Activated CD4-positive, alpha-beta T cell treated with anti-CD3 and anti-CD28 coated beads, Interleukin-2, amount 10 ng/mL, durations not matched to agents 7 days and 5 days (primary cell): ENCODE measurements around the gene NAA25. TPM values are rescaled to one million over a fixed set of nuclear protein-coding genes. Genes with fewer than 3 reads are reported as not detected.

Source experiments
- CTCF ChIA-PET: fragments of 350-600 bp; sonication (Branson Sonifier 250); formaldehyde crosslinking; loops from one replicate; lab custom pipeline; 2021; ENCODE audit warnings: antibody characterized with exemption; lab: Charles Lee
- POLR2A ChIA-PET: fragments of 350-600 bp; sonication (Branson Sonifier 250); formaldehyde crosslinking; loops from one replicate; lab custom pipeline; 2021; ENCODE audit warnings: antibody characterized with exemption; lab: Charles Lee
- DNase-seq: peaks from one replicate; pipeline ENCODE4 v3.0.0-alpha.2; 2020
- H3K27ac Mint-ChIP-seq: one replicate; pipeline ENCODE4 v1.8.0; 2021; ENCODE audit warnings: mild to moderate bottlenecking, moderate library complexity, mixed read lengths
- H3K27me3 Mint-ChIP-seq: one replicate; pipeline ENCODE4 v1.8.0; 2021; ENCODE audit warnings: mixed read lengths
- H3K36me3 Mint-ChIP-seq: one replicate; pipeline ENCODE4 v1.8.0; 2021; ENCODE audit warnings: low read depth, mixed read lengths
- H3K4me1 Mint-ChIP-seq: one replicate; pipeline ENCODE4 v1.8.0; 2021; ENCODE audit warnings: mixed read lengths
- H3K4me3 Mint-ChIP-seq: one replicate; pipeline ENCODE4 v1.8.0; 2021; ENCODE audit warnings: mild to moderate bottlenecking, moderate library complexity, mixed read lengths
- H3K9me3 Mint-ChIP-seq: one replicate; pipeline ENCODE4 v1.8.0; 2021; ENCODE audit warnings: mixed read lengths
- total RNA-seq, 2 experiments: library from RNA; stranded (reverse); gene quantifications; one replicate each; pipeline ENCODE4 v1.2.3, GENCODE V29; 2021

NAA25 gene
- 10 to 100 TPM; 29.9 to 31.0 TPM for total RNA-seq

DNA sequence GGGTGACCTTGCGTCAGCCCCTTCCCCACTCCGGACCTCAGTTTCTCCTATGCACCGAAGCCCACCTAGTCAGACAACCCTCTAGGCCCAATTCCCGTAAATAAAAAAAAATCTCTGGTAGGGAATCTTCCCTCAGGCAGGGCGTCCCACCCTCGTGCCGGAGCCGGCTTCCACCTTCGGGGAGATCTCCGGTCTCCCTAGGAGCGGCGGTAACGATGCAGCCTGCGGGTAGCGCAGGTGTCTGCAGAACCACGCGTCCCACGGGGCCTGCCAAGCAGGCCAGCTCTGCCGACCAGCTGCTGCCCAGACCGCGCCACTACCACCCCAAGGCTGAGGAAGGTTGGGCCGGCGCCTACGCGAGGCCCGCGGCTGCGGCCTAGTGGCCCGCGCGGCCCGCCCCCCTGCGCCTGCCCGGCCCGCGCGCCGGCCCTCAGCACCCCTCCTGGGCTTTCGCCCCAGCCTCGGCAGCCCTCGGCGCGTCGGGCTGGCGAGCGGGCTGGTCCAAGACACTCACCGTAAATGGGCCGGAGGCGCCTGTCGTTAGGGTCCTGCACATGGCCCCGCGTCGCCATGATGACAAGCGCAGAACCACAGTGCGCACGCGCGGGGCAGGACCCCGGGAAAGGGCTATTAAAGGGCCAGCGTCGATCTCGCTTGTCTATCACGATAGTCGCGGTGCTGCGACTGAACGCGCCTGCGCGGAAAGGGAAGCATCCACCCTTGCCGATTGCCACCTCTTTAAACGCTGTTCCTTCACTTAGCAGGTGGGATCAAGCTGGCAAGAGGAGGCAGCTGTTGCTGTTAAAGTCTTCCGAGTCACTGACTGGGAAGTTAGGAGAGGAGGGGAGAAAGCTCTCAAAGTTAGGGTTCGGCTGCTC lies at the start of gene NAA25:
NAA25 (minus strand) TSS at position 582 of the 878 bp plus-strand sequence; CDS start at position 572, 10 bp downstream.
- ChIA-PET CTCF (interaction anchor here (0.5 to 4.5 kb wide), 10 partner anchors 10 to 268 kb away, joined by 3 to 39 read pairs (median 4); partner anchors contain the start of genes TMEM116 and TRAFD1), POLR2A (interaction anchor here (1.4 to 1.6 kb wide), 2 partner anchors 22 to 24 kb away, joined by 3 to 7 read pairs; no protein-coding TSS in a partner anchor)
- peak within 1 kb of the TSS; percentile 99 for H3K27ac Mint-ChIP-seq
- H3K9me3 Mint-ChIP-seq: no peaks in the 10 kb centered on the region
- peaks cover 16% of the 10 kb centered on the region for H3K36me3 Mint-ChIP-seq
- H3K4me1 Mint-ChIP-seq: peaks cover 52% of the 10 kb centered on the region
- H3K27me3 Mint-ChIP-seq: no peaks in the 10 kb centered on the region
- H3K4me3 Mint-ChIP-seq: peak within 1 kb of the TSS; percentile 97
- peak; percentile 91 for DNase-seq

DNA sequence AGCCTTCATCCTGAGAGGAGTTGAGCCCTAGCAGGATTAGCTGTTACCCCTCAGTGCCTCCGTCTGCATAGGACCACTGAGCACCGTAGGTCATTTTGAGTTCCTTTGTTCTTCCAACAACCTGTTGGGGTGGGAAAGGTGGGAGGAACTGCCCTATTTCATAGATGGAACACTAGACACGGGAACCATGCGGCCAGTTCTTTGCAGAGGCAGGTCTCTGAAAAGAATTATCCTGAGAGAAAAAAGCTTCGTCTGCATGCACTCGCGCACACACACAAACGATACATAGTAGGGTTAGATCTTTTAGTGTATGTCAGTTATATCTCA lies 45.3 kb upstream of the NAA25 start:
- Mint-ChIP-seq H3K4me1 (peaks cover 16% of the 10 kb centered on the region), H3K36me3 (peaks cover 73% of the 10 kb centered on the region), H3K27me3 (no peaks in the 10 kb centered on the region), H3K4me3 (no peak overlapping the region), H3K9me3 (peaks cover 10% of the 10 kb centered on the region), H3K27ac (no peak overlapping the region)
- DNase-seq: no peak
- ChIA-PET POLR2A (no interaction called here), CTCF (interaction anchor here (1.1 to 3.2 kb wide), 2 partner anchors 10 kb away, joined by 6 to 12 read pairs; no protein-coding TSS in a partner anchor)

DNA sequence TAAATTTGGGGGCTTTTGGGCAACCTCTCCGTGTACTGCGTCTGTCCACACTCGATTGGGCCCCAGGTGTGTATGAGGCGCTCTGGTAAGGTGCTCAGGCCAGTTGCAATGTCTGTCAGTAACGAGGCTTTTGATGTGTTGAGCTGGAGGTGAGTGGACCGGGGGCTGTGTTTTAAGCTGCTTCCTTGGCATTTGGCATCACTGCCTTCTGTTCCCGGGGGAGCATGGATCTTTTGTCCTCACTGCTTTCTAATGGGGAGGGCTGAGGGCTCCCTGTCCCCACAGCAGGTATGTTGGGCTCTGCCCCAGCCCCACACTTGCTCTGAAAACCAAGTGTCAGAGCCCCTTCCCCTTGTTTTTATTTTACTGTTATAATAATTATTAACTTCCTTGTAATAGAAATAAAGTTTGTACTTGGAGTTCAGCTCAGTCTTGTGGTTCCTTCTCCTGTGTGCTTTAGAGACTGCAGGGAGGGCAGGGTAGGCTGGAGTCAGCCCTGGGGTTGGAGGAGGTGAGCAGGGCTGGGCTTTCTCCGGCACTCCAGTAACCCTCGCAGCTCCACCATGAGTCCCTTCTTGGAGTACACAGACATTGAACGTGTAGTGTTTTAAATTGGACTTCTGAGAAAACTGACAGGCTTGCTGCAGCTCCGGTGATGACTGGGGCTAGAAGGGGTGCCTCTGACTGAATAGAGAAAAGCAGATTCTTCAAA lies 44.8 kb upstream of the NAA25 start:
- Mint-ChIP-seq H3K27me3 (no peaks in the 10 kb centered on the region), H3K36me3 (peaks cover 73% of the 10 kb centered on the region), H3K4me3 (no peak overlapping the region), H3K9me3 (peaks cover 10% of the 10 kb centered on the region), H3K27ac (no peak overlapping the region), H3K4me1 (peaks cover 11% of the 10 kb centered on the region)
- POLR2A ChIA-PET: no interaction called here
- no peak for DNase-seq
- CTCF ChIA-PET: interaction anchor here (1.1 to 3.2 kb wide), 2 partner anchors 9 to 11 kb away, joined by 6 to 12 read pairs; no protein-coding TSS in a partner anchor

DNA sequence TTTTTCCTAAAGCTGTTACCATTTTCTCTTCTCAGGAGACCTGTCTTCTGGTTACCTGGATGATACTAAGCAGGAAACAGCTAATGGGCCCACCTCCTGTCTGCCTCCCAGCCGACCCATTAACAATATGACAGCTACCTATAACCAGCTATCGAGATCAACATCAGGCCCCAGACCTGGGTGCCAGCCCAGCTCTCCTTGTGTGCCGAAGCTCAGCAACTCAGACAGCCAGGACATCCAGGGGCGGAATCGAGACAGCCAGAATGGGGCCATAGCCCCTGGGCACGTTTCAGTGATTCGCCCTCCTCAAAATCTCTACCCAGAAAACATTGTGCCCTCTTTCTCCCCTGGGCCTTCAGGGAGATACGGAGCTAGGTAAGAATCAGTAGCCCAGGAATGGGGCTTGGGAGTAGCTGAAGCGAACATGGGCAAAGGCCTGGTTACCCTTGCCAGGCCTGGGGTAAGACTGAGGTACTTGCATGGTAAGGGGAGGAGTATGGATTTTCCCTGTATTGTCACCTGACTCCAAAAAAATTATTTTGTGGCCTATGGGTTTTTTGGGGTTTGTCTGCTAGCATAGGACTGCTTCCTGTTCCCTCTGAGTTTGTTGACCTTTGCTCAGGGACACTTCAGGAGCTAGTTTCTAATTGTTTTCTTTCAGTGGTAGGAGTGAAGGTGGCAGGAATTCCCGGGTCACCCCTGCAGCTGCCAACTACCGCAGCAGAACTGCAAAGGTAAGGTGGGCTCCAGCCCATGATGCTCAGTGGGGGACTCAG lies 43.4 kb upstream of the NAA25 start:
- Mint-ChIP-seq H3K36me3 (peaks cover 64% of the 10 kb centered on the region), H3K27me3 (no peaks in the 10 kb centered on the region), H3K9me3 (no peaks in the 10 kb centered on the region), H3K4me1 (peaks cover 1% of the 10 kb centered on the region), H3K27ac (no peak overlapping the region), H3K4me3 (no peak overlapping the region)
- no peak for DNase-seq
- CTCF ChIA-PET: interaction anchor here (0.5 to 3.2 kb wide), 6 partner anchors 12 to 1796 kb away, joined by 3 to 12 read pairs (median 4); no protein-coding TSS in a partner anchor
- POLR2A ChIA-PET: no interaction called here

DNA sequence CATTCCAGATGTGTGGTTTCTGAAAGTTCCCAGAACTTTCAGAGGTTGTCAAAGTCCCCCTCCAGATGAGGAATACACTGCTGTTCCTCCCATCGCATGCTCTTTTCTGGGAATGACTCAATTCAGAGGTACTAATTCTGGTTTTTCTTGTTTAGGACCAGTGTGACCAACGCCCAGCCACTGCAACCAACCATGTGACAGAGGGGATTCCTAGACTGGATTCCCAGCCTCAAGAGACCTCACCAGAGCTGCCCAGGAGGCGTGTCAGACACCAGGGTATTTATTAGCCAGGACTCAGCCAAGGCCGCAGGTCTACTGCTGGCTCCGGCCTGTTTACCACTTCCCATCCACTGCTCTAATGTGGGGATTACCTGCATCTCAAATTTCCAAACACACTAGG lies 41.0 kb upstream of the NAA25 start:
- Mint-ChIP-seq H3K27me3 (no peaks in the 10 kb centered on the region), H3K27ac (no peak overlapping the region), H3K36me3 (peaks cover 59% of the 10 kb centered on the region), H3K4me3 (no peak overlapping the region), H3K9me3 (no peaks in the 10 kb centered on the region), H3K4me1 (peaks cover 6% of the 10 kb centered on the region)
- DNase-seq: no peak
- POLR2A ChIA-PET: no interaction called here
- CTCF ChIA-PET: interaction anchor here (0.9 to 2.3 kb wide), 2 partner anchors 11 to 17 kb away, joined by 3 to 7 read pairs; no protein-coding TSS in a partner anchor

DNA sequence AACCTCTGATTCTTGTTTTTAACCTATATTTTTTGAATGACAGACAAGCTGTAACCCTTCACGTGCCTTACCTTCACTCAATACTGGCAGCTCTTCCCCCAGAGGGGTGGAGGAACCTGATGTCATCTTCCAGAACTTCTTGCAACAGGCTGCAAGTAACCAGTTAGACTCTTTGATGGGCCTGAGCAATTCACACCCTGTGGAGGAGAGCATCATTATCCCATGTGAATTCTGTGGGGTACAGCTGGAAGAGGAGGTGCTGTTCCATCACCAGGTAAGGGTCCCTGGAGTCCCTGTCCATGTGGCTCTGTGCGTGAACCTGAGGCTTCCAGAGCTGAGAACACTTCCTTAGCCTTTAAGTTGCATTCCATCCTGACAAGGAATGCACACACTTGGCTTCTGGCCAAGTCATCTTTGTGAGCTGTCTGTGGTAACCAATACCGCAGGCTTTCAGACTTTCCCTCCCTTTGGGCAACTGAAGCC lies 39.5 kb upstream of the NAA25 start:
- ChIA-PET POLR2A (no interaction called here), CTCF (interaction anchor here (0.5 to 1.2 kb wide), 5 partner anchors 14 to 239 kb away, joined by 3 to 4 read pairs (median 3); no protein-coding TSS in a partner anchor)
- Mint-ChIP-seq H3K36me3 (peaks cover 63% of the 10 kb centered on the region), H3K4me3 (no peak overlapping the region), H3K27me3 (no peaks in the 10 kb centered on the region), H3K27ac (no peak overlapping the region), H3K9me3 (no peaks in the 10 kb centered on the region), H3K4me1 (peaks cover 6% of the 10 kb centered on the region)
- no peak for DNase-seq

DNA sequence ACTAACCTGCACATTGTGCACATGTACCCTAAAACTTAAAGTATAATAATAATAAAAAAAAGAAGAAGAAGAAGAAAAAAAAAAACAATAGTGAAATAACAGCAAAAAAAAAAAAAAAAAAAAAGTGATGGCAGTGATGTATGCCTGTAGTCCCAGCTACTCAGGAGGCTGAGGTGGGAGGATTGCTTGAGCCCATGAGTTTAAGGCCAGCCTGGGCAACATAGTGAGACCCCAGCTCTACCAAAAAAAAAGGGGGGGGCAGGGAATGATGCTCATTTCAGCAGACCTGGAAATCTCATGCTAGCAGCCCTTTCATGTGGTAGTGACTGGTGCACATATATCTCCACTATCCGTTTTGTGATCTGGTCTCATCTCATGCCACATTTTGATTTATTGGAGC lies 37.5 kb upstream of the NAA25 start:
- Mint-ChIP-seq H3K4me1 (peaks cover 6% of the 10 kb centered on the region), H3K27me3 (no peaks in the 10 kb centered on the region), H3K9me3 (no peaks in the 10 kb centered on the region), H3K27ac (no peak overlapping the region), H3K4me3 (no peak overlapping the region), H3K36me3 (peaks cover 61% of the 10 kb centered on the region)
- ChIA-PET POLR2A (no interaction called here), CTCF (interaction anchor here (1.2 kb wide), 1 partner anchor 14 kb away, joined by 3 read pairs; no protein-coding TSS in a partner anchor)
- DNase-seq: no peak

DNA sequence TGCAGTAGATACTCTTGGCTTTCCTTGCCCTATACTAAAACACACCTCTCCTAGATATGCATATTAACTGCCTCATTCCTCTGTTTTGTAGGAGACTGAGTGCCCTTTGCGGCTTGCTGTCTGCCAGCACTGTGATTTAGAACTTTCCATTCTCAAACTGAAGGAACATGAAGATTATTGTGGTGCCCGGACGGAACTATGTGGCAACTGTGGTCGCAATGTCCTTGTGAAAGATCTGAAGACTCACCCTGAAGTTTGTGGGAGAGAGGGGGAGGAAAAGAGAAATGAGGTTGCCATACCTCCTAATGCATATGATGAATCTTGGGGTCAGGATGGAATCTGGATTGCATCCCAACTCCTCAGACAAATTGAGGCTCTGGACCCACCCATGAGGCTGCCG lies 32.1 kb upstream of the NAA25 start:
- Mint-ChIP-seq H3K9me3 (no peaks in the 10 kb centered on the region), H3K27ac (no peak overlapping the region), H3K36me3 (peaks cover 54% of the 10 kb centered on the region), H3K27me3 (no peaks in the 10 kb centered on the region), H3K4me1 (peaks cover 6% of the 10 kb centered on the region), H3K4me3 (no peak overlapping the region)
- CTCF ChIA-PET: no interaction called here
- no peak for DNase-seq
- POLR2A ChIA-PET: no interaction called here

DNA sequence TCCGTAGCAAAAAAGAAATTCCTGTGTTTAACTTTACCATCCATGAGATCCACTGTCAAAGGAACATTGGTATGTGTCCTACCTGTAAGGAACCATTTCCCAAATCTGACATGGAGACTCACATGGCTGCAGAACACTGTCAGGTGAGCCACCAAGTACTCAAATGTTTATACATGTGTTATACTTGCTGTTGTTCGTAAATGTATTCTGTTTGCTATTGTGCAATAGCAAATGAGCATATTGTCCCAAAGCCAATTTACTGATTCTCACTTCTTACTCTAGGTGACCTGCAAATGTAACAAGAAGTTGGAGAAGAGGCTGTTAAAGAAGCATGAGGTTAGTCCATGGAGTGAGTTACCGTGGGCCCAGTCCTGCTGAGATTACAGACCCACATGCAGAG lies 26.1 kb upstream of the NAA25 start:
- Mint-ChIP-seq H3K27ac (no peak overlapping the region), H3K36me3 (peaks cover 43% of the 10 kb centered on the region), H3K4me3 (no peak overlapping the region), H3K27me3 (no peaks in the 10 kb centered on the region), H3K4me1 (peaks cover 29% of the 10 kb centered on the region), H3K9me3 (no peaks in the 10 kb centered on the region)
- CTCF ChIA-PET: interaction anchor here (0.6 to 0.7 kb wide), 2 partner anchors 13 to 371 kb away, joined by 3 read pairs; no protein-coding TSS in a partner anchor
- no peak for DNase-seq
- POLR2A ChIA-PET: no interaction called here

DNA sequence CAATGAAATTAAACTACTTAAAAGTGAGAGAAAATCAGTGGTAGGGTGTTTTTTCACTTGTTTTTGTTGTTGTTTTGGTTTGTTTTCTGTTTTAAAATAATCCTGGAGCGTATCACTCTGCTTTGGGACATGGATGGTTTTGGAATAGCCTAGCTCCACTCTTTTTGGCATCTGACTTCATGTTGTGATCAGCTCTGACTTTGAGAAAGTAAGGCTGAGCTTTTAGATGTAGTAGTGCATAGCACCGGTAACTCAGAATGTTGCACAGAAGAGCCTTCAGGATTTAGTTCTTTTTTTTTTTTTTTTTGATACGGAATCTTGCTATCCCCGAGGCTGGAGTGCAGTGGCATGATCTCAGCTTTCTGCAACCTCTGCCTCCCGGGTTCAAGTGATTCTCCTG lies 24.8 kb upstream of the NAA25 start:
- ChIA-PET CTCF (interaction anchor here (0.6 to 1.6 kb wide), 8 partner anchors 8 to 1972 kb away, joined by 3 to 6 read pairs (median 4); partner anchors contain the start of genes ERP29 and TMEM116), POLR2A (interaction anchor here (0.7 kb wide), 1 partner anchor 62 kb away, joined by 7 read pairs; no protein-coding TSS in a partner anchor)
- Mint-ChIP-seq H3K4me1 (peaks cover 41% of the 10 kb centered on the region), H3K27ac (no peak overlapping the region), H3K36me3 (peaks cover 42% of the 10 kb centered on the region), H3K4me3 (no peak overlapping the region), H3K9me3 (no peaks in the 10 kb centered on the region), H3K27me3 (no peaks in the 10 kb centered on the region)
- DNase-seq: no peak

DNA sequence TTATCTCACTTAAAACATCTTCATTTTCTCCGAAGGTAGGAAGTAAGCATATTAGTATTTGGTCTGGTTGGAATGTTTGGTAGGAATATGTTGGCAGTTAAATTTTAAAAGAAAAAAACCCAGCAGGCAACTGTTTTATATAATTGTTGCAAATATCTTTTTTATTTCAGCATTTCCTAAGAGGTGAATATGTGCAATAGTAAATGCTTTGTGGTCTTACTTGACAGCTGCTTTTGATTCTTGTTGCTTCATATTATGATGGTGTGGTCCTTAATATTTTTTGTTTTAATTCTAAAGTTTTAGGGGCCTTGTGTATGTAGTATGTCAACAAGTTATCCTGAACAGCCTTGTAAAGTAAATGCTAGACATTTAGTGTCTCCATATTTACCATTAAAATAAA lies 23.1 kb upstream of the NAA25 start:
- peaks cover 47% of the 10 kb centered on the region for H3K36me3 Mint-ChIP-seq
- H3K27ac Mint-ChIP-seq: peak overlapping the region; percentile 89
- DNase-seq: no peak
- H3K4me1 Mint-ChIP-seq: peaks cover 56% of the 10 kb centered on the region
- H3K4me3 Mint-ChIP-seq: peak overlapping the region; percentile 44
- H3K27me3 Mint-ChIP-seq: no peaks in the 10 kb centered on the region
- no peaks in the 10 kb centered on the region for H3K9me3 Mint-ChIP-seq
- CTCF ChIA-PET: interaction anchor here (0.6 to 1.9 kb wide), 6 partner anchors 8 to 210 kb away, joined by 3 to 9 read pairs (median 4); partner anchors contain the start of genes ERP29 and TMEM116
- POLR2A ChIA-PET: interaction anchor here (2.0 to 2.3 kb wide), 2 partner anchors 23 to 118 kb away, joined by 7 to 8 read pairs; partner anchors contain the start of genes ERP29, NAA25 and TMEM116
